SH-SY5Y (cell line): Measurements from ENCODE around the gene CELF1.

Experiments used
- GATA2 ChIP-seq: IDR thresholded peaks from 2 replicates; pipeline ENCODE4 v1.6.1; 2011; ENCODE audit warnings: mild to moderate bottlenecking, low read depth, low read length
- GATA3 ChIP-seq: IDR thresholded peaks from 2 replicates; pipeline ENCODE4 v1.6.1; 2011; ENCODE audit warnings: low read depth, mild to moderate bottlenecking, low read length, moderate library complexity

GRCh38 chr11:47451990-47452389 is 100.9 kb downstream of the CELF1 start:
- TF ChIP-seq GATA2 (no peak), GATA3 (no peak)
